Activated T-helper 1 cell treated with anti-CD3 and anti-CD28 coated beads, Interleukin-2, amount 50 U/mL, for 16 hours (primary cell): ENCODE measurements around the gene GTPBP1.

Source experiments
- DNase-seq, 2 donors: peaks; one replicate each; pipeline ENCODE4 v3.0.0-alpha.2; 2020; ENCODE audit warnings: low read depth in 1 of 2, low spot score in 1 of 2

Gene GTPBP1

DNA sequence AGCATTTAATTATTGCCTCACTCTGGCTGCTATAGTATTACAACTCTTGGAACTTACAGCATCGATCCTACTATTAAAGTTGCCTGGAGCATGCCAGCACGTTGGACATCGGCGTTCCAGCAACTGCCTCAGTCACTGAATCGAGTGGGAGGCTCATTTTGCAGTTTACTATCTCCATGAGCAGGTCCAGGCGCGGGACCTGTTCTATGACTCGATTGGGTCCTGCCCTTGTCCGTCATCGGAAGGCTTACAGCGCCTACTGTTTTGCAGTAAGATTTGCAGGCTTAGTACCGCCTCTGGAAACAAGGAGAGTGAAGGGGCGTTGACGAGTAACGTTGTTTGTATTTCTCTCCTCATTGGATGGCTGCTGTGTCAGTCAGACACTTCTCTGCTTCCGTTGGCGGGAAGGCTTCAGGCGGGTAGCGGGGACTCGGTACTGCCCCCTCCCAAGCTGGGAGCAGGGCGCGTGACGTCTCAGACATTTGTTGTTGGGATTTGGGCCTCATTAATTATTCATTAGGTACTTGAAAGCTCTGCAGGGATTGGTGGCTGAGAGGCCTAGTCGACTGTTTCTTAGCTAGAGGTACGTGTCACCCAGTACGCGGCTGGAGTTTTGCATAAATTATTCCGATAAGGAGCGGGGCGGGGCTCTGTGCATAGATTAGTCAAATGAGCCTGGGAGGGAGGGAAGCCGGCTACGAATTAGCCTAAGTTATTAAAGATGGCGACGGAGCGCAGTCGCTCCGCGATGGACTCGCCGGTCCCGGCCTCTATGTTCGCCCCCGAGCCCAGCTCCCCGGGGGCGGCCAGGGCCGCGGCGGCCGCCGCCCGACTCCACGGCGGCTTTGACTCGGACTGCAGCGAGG lies at the start of gene GTPBP1:
TSS of gene GTPBP1 (plus strand) at position 710 of the 866 bp plus-strand sequence. CDS start at position 722, 12 bp downstream.
- DNase-seq, result peak; percentile 88 to 94

- DNase-seq, result peak; percentile 70 to 80
Measured at GRCh38 chr22:38656256-38657044, 49.3 kb upstream of the GTPBP1 start, which contains the start of the genes CBY1 and FAM227A. TSS of gene CBY1 (plus strand) at chr22:38656638. CDS start at chr22:38668055, 11,417 bp downstream. TSS of gene FAM227A (minus strand) at chr22:38656392. CDS start at chr22:38650168, 6,224 bp downstream.

- peak in 1 of 2 donors; percentile 20 for DNase-seq
Measured at GRCh38 chr22:38657045-38657909, 48.5 kb upstream of the GTPBP1 start.

DNA sequence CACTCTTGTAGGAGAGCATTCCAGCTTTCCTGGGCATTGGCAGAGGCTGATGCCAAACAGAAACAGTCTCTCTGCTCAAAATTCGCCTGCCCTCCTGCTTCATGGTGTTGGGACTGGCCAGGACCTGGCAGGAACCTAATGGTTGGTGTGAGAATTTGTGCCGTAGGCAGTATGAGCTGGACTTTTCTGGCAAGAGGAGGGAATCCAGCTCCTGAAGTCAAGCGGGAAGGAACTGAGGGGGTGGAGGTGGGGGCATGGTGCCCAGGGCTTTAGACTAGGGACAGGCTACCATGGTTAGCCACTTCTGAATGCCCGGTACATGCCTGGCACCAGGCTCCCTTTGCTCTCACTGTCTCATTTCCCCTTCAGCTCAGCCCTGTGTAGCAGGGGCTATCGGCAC lies 30.9 kb upstream of the GTPBP1 start:
- no peak for DNase-seq

DNA sequence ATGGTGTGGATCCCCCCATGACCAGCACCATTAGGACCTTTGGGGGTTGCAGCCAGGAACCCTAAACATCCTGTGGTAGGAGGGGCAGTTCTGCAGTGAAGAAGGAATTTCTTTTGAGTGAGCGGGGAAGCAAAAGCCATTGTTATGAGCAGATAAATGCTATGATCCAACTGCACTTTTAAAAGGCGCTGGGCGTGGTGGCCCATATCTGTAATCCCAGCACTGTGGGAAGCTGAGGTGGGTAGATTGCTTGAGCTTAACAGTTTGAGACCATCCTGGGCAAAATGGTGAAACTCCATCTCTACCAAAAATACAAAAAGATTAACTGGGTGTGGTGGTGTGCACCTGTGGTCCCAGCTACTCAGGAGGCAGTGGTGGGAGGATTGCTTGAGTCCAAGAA lies 29.9 kb upstream of the GTPBP1 start:
- no peak for DNase-seq

DNA sequence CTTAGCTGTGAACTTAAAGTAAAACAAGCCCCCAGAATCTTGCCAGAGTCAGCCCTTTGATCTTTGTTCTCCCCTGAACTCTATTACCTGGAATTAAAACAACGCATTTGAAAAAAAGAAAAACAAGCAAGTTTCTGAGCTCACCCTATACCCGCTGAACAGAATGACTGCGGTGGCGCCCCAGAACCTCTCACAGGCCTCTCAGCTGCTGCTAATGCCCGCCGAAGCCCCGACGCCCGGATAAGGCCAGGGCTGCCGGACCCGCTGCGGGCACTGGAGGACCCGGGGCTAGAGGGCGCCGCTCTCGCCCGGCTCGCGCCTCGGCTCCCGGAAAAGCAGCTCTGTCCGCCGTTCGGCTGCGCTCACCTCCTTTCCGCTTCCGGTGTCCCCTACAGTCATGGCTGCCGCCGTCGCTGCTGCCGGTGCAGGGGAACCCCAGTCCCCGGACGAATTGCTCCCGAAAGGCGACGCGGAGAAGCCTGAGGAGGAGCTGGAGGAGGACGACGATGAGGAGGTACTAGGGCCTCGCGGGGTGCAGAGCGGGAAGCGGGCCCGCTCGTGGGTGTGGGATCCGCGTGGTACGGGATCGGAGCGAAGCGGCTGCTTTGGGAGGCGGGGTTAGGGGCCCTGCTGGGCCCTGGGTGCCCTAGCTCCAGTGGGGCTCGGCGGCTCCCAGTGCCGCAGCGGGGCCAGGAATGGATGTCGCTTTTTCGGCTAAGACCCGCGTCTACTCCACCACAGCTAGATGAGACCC lies 24.0 kb upstream of the GTPBP1 start, which contains the start of gene TOMM22:
TSS of gene TOMM22 (plus strand) at position 376 of the 754 bp plus-strand sequence. CDS start at position 398, 22 bp downstream.
- peak; percentile 65 to 81 for DNase-seq

GRCh38 chr22:38684895-38685294 lies 20.8 kb upstream of the GTPBP1 start:
- no peak for DNase-seq

- no peak for DNase-seq
Measured at GRCh38 chr22:38685761-38686160, 20.0 kb upstream of the GTPBP1 start.

DNA sequence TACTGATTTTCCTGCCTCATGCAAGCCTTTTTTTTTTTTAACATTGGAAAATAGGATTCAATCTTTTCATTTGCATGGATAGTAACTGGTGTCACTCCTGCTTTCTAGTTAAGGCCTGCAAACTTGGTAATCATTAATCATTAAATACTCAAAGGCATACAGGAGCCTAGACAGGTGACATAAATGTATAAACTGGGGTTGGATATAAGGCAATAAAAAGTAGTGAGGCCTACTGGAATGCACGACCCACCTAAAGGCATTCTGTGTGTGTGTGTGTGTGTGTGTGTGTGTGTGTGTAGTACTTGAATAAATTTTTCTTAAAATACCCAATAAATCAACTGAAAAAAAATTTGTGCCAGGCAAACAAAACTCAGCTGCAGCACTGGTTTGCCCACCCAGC lies 16.1 kb upstream of the GTPBP1 start:
- DNase-seq, result no peak

DNA sequence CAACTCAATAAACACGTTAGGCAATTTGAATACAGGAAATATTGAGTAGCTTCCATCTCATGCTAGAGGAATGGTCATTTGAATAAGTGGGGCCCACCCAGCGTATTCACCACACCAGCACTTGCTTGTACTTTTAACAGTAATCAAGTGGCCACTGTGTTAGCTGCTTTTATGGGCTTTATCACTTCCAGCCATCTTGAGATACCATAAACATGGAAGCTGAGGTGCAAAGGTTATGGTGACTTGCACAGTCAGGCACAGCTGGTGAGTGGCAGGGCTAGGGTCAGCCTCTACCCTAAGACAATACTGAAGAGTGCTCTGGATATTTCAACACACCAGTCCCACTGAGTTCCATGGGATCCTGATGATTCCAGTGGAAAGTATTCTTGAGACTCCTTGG lies 11.7 kb upstream of the GTPBP1 start:
- DNase-seq, result no peak

- DNase-seq, result no peak
Measured at GRCh38 chr22:38694940-38695339, 10.8 kb upstream of the GTPBP1 start.

- peak in 1 of 2 donors; percentile 17 for DNase-seq
Measured at GRCh38 chr22:38696606-38697424, 8.9 kb upstream of the GTPBP1 start.

DNA sequence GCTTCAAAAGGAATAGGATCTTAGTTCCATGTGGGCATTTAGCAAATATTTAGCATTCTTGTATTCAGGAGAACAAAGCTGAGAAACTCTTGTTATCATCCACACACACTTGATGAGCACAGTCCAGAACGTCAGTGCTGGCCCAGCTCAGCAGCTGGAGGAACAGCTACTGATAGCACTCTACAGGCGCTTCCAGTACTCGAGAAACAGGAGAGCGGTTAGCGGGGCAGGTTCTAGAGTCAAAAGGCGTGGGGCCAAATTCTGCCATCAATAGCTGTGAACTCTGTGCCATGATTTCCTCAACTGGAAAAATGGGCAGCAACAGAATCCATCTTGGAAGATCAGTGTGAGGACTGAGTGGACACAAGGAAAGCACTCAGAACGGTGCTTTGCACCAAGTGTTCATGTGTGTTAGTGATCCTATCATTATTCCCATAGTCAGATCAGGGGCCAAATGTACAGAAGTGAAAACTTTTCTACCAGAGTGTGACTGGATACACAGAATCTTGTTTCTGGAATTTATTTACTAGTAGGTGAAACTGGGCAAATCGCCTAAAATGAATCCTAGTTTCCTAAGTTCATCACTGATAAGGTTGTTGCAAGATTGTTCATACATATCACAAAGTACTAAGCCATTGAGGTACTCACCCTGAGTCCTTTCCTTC lies 8.2 kb upstream of the GTPBP1 start:
- DNase-seq, result no peak

DNA sequence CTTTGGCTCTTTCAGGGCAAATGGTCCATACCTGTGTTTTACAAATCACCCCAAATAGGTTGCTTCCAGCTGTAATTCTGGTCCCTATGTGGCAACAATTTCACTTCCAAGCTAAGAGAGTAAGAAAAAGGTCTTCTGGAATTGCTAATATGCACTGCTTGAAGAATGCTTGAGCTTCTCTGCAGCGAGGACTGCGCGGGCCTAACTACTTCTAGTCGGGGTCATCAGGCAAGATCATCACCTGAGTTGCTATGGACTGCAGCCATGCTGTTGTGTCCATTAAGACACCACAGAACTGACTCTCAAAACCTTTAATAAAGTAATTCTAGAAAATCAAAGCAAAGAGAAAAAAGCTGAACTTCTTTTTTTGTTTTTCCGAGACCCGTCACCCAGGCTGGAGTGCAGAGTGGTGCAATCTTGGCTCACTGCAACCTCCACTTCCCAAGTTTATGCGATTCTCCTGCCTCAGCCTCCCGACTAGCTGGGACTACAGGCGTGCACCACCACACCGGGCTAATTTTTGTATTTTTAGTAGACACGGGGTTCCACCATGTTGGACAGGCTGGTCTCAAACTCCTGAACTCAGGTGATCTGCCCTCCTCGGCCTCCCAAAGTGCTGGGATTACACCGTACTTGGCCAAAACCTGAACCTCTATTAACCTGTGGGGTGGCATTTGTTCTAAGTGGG lies 7.2 kb upstream of the GTPBP1 start:
- no peak for DNase-seq

GRCh38 chr22:38699143-38699542 lies 6.6 kb upstream of the GTPBP1 start:
- DNase-seq, result no peak

- DNase-seq, result no peak
Measured at GRCh38 chr22:38699784-38700183, 6.0 kb upstream of the GTPBP1 start.

DNA sequence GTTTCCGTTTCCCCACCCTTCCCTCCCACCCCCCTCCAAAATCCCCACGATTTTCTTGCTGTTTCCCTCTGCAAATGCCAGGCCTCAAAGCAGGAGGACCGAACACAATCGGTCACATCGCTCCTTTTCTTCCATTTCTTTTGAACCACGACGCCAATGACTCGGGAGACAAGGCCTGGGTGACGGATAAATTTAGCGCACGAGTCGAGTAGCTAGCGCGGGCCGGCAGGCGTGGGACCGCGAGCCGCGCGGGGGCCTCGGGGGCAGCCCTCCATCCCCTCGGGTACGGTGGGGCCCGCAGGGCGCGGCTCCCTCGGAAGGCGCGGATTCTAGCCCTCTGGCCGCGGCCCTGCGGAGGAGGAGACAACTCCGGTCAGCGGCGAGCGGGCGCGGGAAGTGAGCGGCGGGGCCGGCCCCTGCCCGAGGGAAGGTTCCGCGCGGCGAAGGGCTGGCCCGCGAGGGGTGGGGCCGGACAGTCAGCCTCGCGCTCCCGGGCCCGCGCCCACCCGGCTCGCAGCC lies 5.4 kb upstream of the GTPBP1 start:
- DNase-seq, result no peak
